Activated T-helper 1 cell treated with anti-CD3 and anti-CD28 coated beads, Interleukin-12 subunit alpha, Interleukin-12 subunit beta, Interleukin-2, Interleukin-4 antibody, amounts not matched to agents 30 ng/mL and 10 ng/mL and 1 ng/mL, durations not matched to agents 14 hours and 24 hours and 36 hours (primary cell): ENCODE measurements around the gene ADGRD1. TPM values are rescaled to one million over a fixed set of nuclear protein-coding genes. Genes with fewer than 3 reads are reported as not detected.

Experiments
- DNase-seq: peaks from one replicate; pipeline ENCODE4 v3.0.0; 2021; ENCODE audit warnings: low spot score
- H3K27ac Mint-ChIP-seq: one replicate; pipeline ENCODE4 v1.8.0; 2021; ENCODE audit warnings: mild to moderate bottlenecking, mixed read lengths
- H3K27me3 Mint-ChIP-seq: one replicate; pipeline ENCODE4 v1.8.0; 2022; ENCODE audit warnings: mild to moderate bottlenecking, moderate library complexity, mixed read lengths; ENCODE audit not compliant: insufficient read depth
- H3K36me3 Mint-ChIP-seq: one replicate; pipeline ENCODE4 v1.8.0; 2021; ENCODE audit warnings: low read depth, mixed read lengths
- H3K4me1 Mint-ChIP-seq: one replicate; pipeline ENCODE4 v1.8.0; 2021; ENCODE audit warnings: low read depth, mixed read lengths
- H3K4me3 Mint-ChIP-seq: one replicate; pipeline ENCODE4 v1.8.0; 2021; ENCODE audit warnings: mild to moderate bottlenecking, moderate library complexity, mixed read lengths
- H3K9me3 Mint-ChIP-seq: one replicate; pipeline ENCODE4 v1.8.0; 2021; ENCODE audit warnings: mixed read lengths
- intact Hi-C: fragments of 100-400 bp; cut with micrococcal nuclease; formaldehyde crosslinking; loops from one replicate; pipeline ENCODE4 v1.15.1; 2024
- total RNA-seq: library from RNA; stranded (reverse); gene quantifications from 2 replicates; pipeline ENCODE4 v1.2.3, GENCODE V29; 2022

The ADGRD1 gene
- total RNA-seq, 1 donor from 2014 or later, result 0.18 TPM

- Mint-ChIP-seq H3K27ac (no peak overlapping the region), H3K9me3 (peaks cover 5% of the 10 kb centered on the region), H3K4me3 (no peak overlapping the region), H3K4me1 (no peaks in the 10 kb centered on the region), H3K36me3 (no peaks in the 10 kb centered on the region), H3K27me3 (no peaks in the 10 kb centered on the region)
- intact Hi-C loops, result no loop called here
- no peak for DNase-seq
Observed at GRCh38 chr12:131001493-131001892, 47.8 kb downstream of the ADGRD1 start.

DNA sequence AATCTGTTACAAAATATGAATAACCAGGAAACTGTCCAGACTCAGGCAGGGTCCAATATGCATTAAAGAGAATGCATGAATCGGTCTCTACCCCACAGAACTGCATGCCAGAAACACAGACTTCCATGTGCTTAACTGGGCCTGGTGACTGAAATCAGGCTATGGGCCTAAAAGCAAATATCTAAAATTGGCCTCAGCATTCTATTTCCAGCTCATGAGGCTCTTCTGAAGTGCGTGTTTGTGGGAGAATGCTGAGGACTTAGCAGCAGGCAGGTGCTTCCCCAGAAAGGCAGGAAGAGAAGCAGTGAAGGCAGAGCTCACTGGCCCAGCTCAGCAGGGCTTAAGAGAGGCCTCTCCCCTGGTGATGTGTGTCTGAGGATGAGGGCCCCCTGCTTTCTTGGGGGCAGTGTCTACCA lies 48.5 kb downstream of the ADGRD1 start:
- H3K4me1 Mint-ChIP-seq, result no peaks in the 10 kb centered on the region
- H3K9me3 Mint-ChIP-seq, result peaks cover 5% of the 10 kb centered on the region
- intact Hi-C loops, result no loop called here
- no peaks in the 10 kb centered on the region for H3K36me3 Mint-ChIP-seq
- H3K4me3 Mint-ChIP-seq, result no peak overlapping the region
- DNase-seq, result no peak
- no peaks in the 10 kb centered on the region for H3K27me3 Mint-ChIP-seq
- no peak overlapping the region for H3K27ac Mint-ChIP-seq

GRCh38 chr12:131003036-131003715 lies 49.5 kb downstream of the ADGRD1 start:
- Mint-ChIP-seq H3K27ac (no peak overlapping the region), H3K36me3 (no peaks in the 10 kb centered on the region)

DNA sequence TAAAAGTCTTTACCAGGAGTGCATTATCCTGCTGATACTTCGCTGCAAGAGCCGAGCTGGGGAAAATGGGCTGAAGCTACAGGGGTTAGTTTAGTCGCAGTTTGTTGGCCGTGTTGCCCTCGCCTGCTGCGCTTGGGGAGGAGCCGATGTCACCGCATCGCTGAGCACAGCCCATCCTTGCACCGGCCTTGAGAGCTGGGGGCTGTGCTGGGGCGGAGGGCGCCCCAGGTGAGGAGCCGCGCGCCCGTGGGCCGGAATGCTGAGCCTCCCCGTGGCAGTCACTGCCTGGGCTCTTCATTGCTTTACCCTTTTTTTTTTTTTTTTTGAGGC lies 50.0 kb downstream of the ADGRD1 start:
- intact Hi-C loops, result no loop called here
- H3K9me3 Mint-ChIP-seq, result peaks cover 5% of the 10 kb centered on the region
- no peaks in the 10 kb centered on the region for H3K36me3 Mint-ChIP-seq
- DNase-seq, result no peak
- no peak overlapping the region for H3K4me3 Mint-ChIP-seq
- H3K4me1 Mint-ChIP-seq, result no peaks in the 10 kb centered on the region
- no peak overlapping the region for H3K27ac Mint-ChIP-seq
- no peaks in the 10 kb centered on the region for H3K27me3 Mint-ChIP-seq

More at GRCh38 chr12:131003036-131003715, 49.5 kb downstream of the ADGRD1 start:
- intact Hi-C loops, result no loop called here
- no peak overlapping the region for H3K4me3 Mint-ChIP-seq
- DNase-seq, result no peak
- no peaks in the 10 kb centered on the region for H3K27me3 Mint-ChIP-seq
- H3K4me1 Mint-ChIP-seq, result no peaks in the 10 kb centered on the region
- H3K9me3 Mint-ChIP-seq, result peaks cover 5% of the 10 kb centered on the region

GRCh38 chr12:131004166-131004565 lies 50.5 kb downstream of the ADGRD1 start:
- Mint-ChIP-seq H3K4me3 (no peak overlapping the region), H3K9me3 (peaks cover 3% of the 10 kb centered on the region), H3K4me1 (no peaks in the 10 kb centered on the region), H3K27me3 (no peaks in the 10 kb centered on the region), H3K27ac (no peak overlapping the region), H3K36me3 (no peaks in the 10 kb centered on the region)
- DNase-seq, result no peak
- intact Hi-C loops, result no loop called here

GRCh38 chr12:131005161-131006035 lies 51.7 kb downstream of the ADGRD1 start:
- H3K36me3 Mint-ChIP-seq, result no peaks in the 10 kb centered on the region
- no peaks in the 10 kb centered on the region for H3K4me1 Mint-ChIP-seq
- intact Hi-C loops, result no loop called here
- no peak overlapping the region for H3K4me3 Mint-ChIP-seq
- no peak overlapping the region for H3K27ac Mint-ChIP-seq
- no peaks in the 10 kb centered on the region for H3K9me3 Mint-ChIP-seq
- no peaks in the 10 kb centered on the region for H3K27me3 Mint-ChIP-seq
- DNase-seq, result no peak

DNA sequence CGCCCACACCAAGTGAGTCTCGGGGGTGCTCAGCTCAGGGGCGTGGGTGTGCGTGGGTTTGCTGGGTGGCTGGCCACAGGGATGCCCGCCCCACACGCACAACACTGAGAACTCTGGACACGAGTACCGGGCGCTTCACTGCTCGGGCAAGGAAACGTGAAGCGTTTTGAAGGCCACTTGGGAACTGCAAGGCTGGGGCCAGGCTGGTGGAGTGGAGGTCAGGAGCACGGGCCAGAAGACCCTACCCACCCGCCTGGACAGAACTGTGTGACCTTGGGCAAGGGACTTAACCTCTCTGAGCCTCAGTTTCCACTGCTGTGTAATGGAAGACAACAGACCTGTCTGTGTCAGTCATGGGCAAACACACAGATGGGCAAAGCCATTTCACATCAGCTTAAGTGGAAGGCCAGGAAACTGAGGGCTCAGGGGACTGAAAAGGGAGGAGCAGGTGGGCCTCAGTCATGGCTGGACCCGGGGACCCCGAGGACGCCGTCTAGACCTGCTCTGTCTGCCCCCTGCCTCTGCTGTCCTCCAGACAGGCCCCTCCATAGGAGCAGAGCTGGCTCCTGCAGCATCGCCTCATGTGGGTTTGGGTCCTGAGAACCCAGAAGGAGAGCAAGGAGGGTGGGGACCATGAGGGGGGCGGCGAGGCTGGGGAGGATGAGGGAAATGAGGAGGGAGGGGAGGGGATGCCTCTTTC lies 52.5 kb downstream of the ADGRD1 start:
- Mint-ChIP-seq H3K27me3 (no peaks in the 10 kb centered on the region), H3K4me3 (no peak overlapping the region), H3K36me3 (no peaks in the 10 kb centered on the region), H3K4me1 (no peaks in the 10 kb centered on the region), H3K27ac (no peak overlapping the region), H3K9me3 (no peaks in the 10 kb centered on the region)
- intact Hi-C loops, result no loop called here
- DNase-seq, result no peak

DNA sequence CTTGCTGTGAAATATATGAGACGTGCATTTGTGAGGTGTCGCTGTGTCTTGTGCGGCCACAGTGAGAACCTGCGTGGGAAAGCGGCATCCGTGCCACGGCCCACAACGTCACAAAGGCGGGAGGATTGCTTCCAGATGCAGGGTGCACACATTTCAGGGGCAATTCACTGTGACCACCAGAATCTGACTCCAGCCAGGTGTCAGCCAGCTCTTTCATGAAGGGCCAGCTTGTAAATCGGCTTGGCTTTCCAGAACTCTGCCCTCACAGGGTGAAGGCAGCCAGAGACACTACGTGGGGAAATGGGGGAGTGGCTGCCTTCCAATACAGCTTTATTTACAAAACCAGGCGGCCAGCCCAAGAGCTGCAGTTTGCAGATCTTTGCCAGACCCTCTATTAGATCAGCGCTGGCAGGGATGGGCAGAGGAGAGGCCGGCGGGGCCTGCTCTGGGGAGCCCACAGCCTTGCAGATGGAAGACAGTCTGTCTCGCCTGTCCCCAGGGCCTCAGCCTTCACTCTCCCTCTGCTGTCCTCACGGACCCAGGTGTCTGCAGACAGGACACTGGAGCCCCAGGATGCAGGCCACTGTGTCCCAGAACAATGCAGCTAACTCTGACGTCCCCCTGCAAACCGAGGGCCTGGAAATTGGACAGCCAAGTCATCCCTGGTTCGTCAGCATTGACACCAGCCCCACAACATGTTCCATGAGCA lies 53.5 kb downstream of the ADGRD1 start:
- Mint-ChIP-seq H3K27me3 (no peaks in the 10 kb centered on the region), H3K9me3 (no peaks in the 10 kb centered on the region), H3K27ac (no peak overlapping the region), H3K4me1 (no peaks in the 10 kb centered on the region), H3K4me3 (no peak overlapping the region), H3K36me3 (no peaks in the 10 kb centered on the region)
- no peak for DNase-seq
- intact Hi-C loops, result no loop called here

GRCh38 chr12:131007740-131008117 lies 54.0 kb downstream of the ADGRD1 start:
- H3K9me3 Mint-ChIP-seq, result no peaks in the 10 kb centered on the region
- no peak overlapping the region for H3K27ac Mint-ChIP-seq
- no peak overlapping the region for H3K4me3 Mint-ChIP-seq
- no peaks in the 10 kb centered on the region for H3K4me1 Mint-ChIP-seq
- DNase-seq, result no peak
- no peaks in the 10 kb centered on the region for H3K36me3 Mint-ChIP-seq
- no peaks in the 10 kb centered on the region for H3K27me3 Mint-ChIP-seq
- intact Hi-C loops, result no loop called here

DNA sequence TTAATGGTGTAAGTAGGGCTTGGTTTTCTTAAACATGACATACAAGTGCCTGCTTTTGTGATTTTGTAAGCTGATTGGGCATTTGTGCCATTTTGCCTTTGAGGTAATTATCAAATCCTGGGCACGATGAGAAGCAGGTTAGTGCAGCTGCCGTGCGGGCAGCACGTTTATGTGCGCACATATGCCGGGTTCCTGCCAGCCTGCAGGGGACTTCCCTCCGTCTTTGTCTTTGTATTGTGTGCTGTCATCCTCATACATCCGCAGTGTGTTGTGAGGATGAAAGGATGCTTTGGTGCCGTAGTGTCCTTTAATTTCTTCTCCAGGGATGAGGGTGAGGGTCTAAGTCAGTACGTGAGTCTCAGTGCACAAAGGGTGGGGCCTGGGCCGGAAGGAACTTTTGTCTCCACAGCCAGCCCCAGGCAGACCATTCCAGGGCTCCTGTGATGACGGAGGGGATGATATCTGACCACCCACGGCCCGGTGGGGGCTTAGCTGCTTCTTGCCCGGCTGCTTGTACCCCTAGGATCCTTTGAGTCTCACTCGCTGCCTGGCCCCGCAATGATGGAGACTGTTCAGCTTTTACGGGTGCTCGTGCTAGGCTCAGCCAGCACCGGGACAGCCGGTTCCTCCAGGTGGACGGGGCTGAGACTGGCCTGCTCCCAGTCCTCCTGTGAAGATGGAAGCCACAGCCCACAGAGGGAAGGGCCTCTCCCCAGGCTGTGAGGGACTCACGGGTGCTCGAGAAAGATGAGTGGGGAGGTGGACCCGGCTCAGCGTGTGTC lies 54.6 kb downstream of the ADGRD1 start:
- Mint-ChIP-seq H3K27me3 (no peaks in the 10 kb centered on the region), H3K4me3 (no peak overlapping the region), H3K9me3 (no peaks in the 10 kb centered on the region), H3K36me3 (no peaks in the 10 kb centered on the region), H3K4me1 (no peaks in the 10 kb centered on the region), H3K27ac (no peak overlapping the region)
- intact Hi-C loops, result no loop called here
- DNase-seq, result no peak

DNA sequence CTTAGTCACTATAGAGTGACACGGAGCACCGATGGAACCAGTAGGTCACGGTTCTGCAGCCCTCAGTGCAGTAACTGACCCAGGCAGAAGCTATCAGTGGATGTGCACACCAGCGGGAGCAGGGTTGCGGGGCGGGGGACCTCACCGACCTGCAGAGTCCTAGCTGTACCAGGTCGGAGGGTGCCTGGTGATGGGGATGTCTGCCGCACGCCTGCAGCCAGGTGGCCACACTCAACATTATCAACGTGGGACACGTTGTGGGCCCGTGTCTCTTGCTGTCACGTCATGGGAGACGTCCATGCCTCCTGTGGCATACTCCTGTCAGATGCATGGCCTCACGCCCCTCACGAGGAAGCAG lies 55.2 kb downstream of the ADGRD1 start:
- DNase-seq, result no peak
- Mint-ChIP-seq H3K4me3 (no peak overlapping the region), H3K27ac (no peak overlapping the region), H3K36me3 (no peaks in the 10 kb centered on the region), H3K27me3 (no peaks in the 10 kb centered on the region), H3K9me3 (no peaks in the 10 kb centered on the region), H3K4me1 (no peaks in the 10 kb centered on the region)
- intact Hi-C loops, result no loop called here

DNA sequence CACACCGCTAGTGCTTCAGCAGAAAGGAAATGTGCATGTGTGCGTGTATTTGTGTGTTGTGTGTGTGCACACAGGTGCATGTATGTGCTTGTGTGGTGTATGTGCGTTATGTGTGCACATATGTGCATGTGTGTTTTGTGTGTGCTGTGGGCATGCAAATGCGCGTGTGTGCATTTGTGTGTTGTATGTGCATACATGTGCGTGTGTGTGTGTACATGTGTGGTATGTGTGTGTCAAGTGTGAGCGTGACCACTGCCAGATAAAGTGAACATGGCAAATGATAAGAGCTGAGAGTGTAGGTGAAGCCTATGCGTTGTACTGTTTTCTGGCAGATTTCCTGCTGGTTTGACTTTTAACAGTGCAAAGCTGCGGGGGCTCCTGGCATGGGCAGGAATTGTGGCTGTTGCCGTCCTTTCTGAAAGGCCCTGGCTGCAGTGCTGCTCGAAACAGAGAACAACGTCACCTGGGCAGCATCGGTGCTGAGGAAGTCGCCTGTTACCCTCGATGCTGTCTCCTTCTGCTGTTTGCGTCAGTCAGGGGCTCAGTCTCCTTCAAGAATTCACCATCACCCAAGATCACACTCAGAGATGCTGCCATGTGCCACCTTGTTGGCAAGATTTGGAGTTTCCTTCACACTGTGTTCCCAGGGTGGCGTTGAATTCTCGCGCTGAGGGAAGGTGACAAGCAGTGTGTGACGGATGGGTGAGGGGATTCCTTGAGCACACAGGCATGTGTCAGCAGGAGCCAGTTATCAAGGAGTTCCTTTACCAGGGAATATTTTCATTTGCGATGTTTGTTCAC lies 56.1 kb downstream of the ADGRD1 start:
- Mint-ChIP-seq H3K36me3 (no peaks in the 10 kb centered on the region), H3K4me1 (no peaks in the 10 kb centered on the region), H3K27me3 (no peaks in the 10 kb centered on the region), H3K9me3 (no peaks in the 10 kb centered on the region), H3K27ac (no peak overlapping the region), H3K4me3 (no peak overlapping the region)
- DNase-seq, result no peak
- intact Hi-C loops, result no loop called here
